Activated CD8-positive, alpha-beta memory T cell treated with anti-CD3 and anti-CD28 coated beads for 36 hours (primary cell): Measurements from ENCODE around the gene UBE2O. TPM values are rescaled to one million over a fixed set of nuclear protein-coding genes. Genes with fewer than 3 reads are reported as not detected.

Source experiments
- CTCF ChIA-PET: fragments of 350-600 bp; sonication (Branson Sonifier 250); formaldehyde crosslinking; loops from one replicate; lab custom pipeline; 2021; ENCODE audit warnings: antibody characterized with exemption; lab: Charles Lee
- POLR2A ChIA-PET: fragments of 350-600 bp; sonication (Branson Sonifier 250); formaldehyde crosslinking; loops from one replicate; lab custom pipeline; 2021; ENCODE audit warnings: antibody characterized with exemption; lab: Charles Lee
- total RNA-seq, 2 experiments: library from RNA; stranded (reverse); gene quantifications; one replicate each; pipeline ENCODE4 v1.2.3, GENCODE V29; 2021

Gene UBE2O
- total RNA-seq, 2 experiments from 2014 or later: 40.5 to 41.6 TPM

DNA sequence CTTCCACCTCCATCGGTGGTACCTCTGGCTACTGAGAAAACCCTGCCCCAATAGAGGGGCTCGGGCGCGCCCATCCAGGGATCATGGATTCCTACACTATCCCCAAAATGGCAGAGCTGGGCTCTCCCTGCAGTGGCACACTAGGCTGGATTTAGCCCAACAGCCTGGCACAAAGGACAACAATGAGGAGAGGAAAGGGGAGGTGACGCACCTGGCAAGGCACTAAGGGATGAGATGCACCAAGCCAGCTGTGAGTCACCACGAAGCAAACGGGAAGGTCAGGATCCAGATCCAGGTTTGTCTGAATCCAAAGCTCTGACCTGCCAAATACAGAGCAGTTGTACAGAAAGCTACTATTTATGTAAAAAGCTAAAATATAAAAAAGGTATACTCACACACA lies 18.1 kb downstream of the UBE2O start:
- POLR2A ChIA-PET: no interaction called here
- CTCF ChIA-PET: interaction anchor here (0.7 to 1.7 kb wide), 3 partner anchors 24 to 155 kb away, joined by 3 read pairs; no protein-coding TSS in a partner anchor

DNA sequence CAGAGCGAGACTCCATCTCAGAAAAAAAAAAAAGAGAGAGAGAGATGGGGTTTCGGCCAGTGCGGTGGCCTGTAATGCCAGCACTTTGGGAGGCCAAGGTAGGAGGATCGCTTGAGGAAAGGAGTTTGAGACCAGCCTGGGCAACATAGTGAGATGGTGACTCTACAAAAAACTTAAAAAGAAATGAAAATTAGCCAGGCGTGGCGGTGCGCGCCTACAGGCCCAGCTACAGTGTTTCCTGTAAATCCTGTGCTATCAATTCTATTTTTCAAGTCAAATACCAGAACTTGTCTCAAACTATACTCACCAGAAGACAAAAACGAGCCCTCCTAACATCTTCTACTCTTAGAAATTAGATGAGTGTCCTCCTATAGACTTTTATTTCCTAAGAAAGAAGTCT lies 19.3 kb downstream of the UBE2O start:
- POLR2A ChIA-PET: no interaction called here
- CTCF ChIA-PET: no interaction called here

DNA sequence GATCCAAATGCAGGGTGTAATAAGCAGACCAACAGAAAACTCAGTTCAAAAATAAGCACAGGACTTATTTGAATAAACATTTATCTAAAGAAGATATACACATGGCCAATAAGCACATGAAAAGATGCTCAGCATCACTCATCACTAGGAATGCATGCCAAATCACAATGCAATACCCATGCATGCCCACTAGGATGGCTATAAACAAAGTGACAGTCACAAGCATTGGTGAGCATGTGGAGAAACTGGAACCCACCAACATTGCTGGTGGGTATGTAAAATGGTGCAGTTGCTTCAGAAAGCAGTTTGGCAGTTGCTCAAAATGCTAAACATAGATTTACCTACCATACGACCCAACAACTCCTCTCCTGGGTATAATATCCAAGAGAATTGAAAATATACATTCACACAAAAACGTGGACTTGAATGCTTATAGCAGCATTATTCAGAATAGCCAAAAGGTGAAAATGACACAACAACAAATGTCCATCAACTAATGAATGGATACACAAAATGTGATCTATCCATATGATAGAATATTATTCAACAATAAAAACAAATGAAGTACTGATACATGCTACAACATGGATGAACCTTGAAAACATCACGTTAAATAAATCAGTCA lies 20.1 kb downstream of the UBE2O start:
- ChIA-PET CTCF (no interaction called here), POLR2A (no interaction called here)

DNA sequence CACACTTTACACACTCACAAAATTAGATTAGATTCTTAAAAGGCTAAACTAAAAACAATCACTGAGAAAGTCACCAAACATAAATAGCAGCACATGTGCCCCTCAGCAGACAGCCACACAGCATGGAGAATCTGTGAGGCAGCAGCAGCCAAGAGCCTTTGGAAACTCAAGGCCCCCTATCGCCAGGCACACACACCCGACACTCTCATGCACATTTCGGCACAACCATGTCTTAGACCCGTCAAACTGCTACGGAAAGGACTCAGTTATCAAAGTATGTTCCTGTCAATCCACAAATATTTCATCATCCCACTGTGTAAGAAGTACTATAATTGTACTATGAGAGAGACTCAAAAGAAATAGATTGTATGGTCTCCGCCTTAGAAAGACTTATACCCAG lies 20.9 kb downstream of the UBE2O start:
- CTCF ChIA-PET: interaction anchor here (1.1 to 1.3 kb wide), 2 partner anchors 21 to 418 kb away, joined by 3 read pairs; no protein-coding TSS in a partner anchor

DNA sequence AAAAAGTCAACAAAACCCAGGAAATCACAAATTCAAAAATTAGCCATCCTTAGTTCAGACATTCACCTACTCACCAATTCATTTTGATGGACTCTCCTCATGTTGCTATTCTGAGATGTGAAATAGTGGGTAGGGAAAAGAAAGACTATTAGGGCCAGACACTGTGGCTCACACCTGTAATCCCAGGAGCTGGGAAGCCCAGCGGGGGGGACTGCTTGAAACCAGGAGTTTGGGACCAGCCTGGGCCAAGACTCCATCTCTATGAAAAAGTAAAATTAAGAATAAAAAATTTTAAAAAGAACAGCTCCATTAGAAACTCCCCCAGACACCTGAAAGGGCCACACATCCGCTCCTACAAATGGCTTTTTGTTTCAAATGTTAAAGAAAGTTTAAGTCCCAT lies 21.4 kb downstream of the UBE2O start:
- ChIA-PET CTCF (interaction anchor here (1.1 to 2.1 kb wide), 3 partner anchors 20 to 417 kb away, joined by 3 to 4 read pairs (median 3); no protein-coding TSS in a partner anchor), POLR2A (no interaction called here)

More for the DNA sequence above, 20.9 kb downstream of the UBE2O start:
- POLR2A ChIA-PET: no interaction called here

DNA sequence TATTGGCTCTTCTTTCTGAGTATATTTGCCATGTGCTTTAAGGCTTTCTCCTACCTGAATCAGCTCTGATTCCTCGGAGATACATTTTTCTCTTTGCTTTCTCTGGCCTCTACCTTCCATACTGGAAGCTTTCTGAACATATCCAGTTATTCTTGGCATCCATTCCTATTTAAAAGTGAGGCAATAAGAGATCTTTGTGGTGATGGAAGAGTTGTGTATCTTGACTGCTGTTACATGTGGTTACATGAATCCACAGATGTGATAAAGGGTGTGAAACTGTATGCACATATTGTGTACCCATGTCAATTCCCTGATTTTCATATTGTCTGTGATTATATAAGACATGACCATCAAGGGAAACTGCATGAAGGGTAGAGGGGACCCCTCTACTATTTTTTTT lies 24.4 kb downstream of the UBE2O start:
- ChIA-PET CTCF (interaction anchor here (0.6 to 1.6 kb wide), 2 partner anchors 20 to 125 kb away, joined by 3 to 5 read pairs; no protein-coding TSS in a partner anchor), POLR2A (no interaction called here)

DNA sequence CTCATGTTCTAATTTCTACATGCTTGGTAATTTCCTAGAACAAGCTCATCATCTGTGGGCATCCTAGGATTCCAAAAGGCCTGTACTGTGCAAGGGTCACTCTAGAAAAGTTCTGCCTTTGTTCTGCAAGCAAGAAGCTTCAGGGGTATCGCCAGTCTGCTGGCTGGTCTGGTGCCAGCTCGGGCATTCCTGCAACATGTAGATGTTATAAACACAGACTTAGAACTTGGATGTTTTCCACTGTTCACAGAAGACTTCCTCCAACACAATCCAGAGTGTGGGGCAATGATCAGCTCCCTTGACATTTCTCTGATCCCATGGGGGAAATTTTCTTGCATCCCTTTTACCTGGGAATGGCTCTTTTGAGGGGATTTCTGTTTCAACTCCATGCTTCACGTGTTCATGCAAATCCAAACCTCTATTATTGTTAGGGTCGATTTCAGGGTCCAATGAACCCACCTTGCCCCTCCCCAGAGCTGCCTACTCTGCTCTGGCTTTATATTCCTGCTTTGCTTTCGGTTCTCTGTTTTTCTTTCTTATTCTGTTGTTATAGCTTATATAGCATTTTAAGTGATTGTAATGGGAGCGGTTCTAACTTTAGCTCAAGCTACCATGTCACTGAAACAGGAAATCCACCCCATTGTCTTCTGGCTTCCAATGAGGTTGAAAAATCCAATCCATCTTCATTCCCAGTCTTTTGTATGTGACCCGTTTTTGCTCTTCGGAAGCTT lies 25.3 kb downstream of the UBE2O start:
- POLR2A ChIA-PET: interaction anchor here (0.5 kb wide), 1 partner anchor 61 kb away, joined by 3 read pairs; no protein-coding TSS in a partner anchor
- CTCF ChIA-PET: interaction anchor here (0.6 to 1.6 kb wide), 2 partner anchors 19 to 124 kb away, joined by 3 to 5 read pairs; no protein-coding TSS in a partner anchor

DNA sequence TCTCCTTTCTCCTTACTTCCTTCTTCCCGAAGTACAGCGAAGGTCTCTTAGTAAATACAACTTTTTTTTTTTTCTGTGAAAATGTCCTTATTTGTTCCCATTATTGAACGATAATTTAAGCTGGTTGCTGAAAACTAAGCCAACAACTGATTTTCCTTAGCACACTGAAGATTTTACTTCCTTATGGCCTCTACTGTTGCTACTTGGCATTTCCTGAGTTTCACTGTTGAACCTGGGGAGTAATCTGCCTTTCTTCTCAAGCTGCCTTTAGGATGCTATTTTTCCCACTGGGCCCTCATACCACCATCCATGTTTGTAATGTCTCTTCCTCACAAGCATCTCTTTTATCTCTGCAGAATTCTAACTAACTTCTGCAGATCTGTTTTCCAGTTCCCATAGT lies 26.1 kb downstream of the UBE2O start:
- POLR2A ChIA-PET: interaction anchor here (0.5 kb wide), 1 partner anchor 60 kb away, joined by 3 read pairs; no protein-coding TSS in a partner anchor
- CTCF ChIA-PET: interaction anchor here (1.6 kb wide), 1 partner anchor 18 kb away, joined by 5 read pairs; no protein-coding TSS in a partner anchor

DNA sequence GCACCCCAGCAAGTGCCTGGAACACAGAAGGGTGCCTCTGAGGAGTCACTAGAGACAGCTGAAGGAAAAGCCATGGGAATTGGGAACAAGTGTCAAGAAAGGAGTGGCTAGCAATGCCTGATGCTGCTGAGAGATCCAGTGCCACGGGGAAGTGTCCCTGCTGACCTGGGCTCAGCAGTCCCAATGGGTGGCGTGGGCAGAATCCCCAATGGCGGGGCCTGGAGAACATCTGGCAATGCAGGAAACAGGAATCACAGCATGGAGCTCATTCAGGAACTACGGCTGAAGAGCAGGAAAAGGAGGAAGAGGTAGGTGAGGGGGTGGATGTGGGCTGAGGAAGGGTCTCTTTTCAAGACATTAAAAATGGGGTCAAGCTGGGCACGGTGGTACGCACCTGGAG lies 30.1 kb downstream of the UBE2O start:
- CTCF ChIA-PET: interaction anchor here (1.1 to 1.5 kb wide), 2 partner anchors 25 to 28 kb away, joined by 4 read pairs; no protein-coding TSS in a partner anchor
- POLR2A ChIA-PET: no interaction called here

DNA sequence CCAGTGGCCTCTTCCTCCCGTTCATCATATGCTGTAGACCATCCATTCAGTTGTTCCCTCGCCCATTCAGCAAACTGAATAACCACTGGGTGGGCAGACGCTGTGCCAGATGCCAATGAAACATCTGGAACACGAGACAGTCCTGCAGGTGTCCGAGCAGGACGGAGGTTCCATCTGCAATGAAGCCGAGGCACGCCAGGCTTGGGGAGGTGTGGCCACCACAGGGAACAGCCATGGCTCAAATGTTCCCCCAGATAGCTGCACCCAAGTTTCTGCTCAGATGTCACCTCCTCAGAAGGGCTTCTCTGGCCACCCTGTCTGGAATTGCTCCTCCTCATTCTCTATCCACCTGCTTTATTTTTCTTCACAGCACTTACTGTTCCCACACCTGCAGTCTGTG lies 30.5 kb downstream of the UBE2O start:
- ChIA-PET POLR2A (no interaction called here), CTCF (interaction anchor here (1.1 kb wide), 1 partner anchor 25 kb away, joined by 4 read pairs; no protein-coding TSS in a partner anchor)

DNA sequence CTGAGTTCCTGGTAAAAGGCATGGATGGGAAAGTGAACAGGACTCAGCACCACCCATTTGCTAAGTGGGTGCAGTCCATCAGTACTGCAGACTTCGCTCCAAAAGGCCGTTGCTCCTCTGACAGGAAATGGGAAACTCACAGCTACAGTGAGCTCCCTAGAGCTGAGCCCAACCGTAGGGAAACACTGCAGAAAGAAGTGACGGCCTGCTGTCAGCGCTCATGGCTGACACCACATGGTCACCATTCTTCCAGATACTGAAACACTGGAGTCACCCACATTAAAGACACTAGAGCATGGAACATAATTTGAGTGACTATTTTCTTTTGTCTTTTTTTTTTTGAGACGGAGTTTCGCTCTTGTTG lies 31.9 kb downstream of the UBE2O start:
- CTCF ChIA-PET: no interaction called here
- POLR2A ChIA-PET: no interaction called here

DNA sequence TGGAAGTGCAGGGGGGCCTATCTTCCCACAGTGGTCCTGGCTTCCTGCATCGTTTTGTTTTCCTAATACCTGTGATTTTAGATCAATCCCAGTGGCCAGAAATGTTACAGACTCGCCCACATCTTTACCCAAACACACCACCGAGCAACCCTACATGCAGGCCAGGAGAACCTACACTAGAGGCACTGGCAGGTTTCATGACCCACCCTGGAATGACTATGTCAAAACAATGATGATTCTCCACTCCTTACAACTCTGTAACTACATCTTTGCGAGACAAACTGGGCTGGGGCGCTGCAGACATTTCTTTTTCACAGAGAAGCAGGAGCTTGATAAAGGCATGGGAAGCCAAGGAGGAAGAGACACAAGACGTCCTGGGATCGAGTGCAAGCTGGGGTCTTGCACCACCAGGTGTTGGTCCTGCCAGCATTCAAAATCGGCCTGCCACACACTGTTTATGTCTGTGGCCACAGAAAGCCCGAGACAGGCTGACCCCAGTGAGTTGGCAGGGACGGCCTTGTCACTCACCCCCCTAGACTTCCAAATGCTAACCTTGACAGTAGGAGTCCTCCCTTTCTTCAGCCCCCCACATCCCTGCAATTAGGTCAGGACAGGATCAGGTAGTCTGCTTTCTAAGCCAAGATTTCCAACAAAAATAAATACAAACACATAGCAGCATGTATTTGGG lies 32.5 kb downstream of the UBE2O start:
- ChIA-PET POLR2A (no interaction called here), CTCF (no interaction called here)

DNA sequence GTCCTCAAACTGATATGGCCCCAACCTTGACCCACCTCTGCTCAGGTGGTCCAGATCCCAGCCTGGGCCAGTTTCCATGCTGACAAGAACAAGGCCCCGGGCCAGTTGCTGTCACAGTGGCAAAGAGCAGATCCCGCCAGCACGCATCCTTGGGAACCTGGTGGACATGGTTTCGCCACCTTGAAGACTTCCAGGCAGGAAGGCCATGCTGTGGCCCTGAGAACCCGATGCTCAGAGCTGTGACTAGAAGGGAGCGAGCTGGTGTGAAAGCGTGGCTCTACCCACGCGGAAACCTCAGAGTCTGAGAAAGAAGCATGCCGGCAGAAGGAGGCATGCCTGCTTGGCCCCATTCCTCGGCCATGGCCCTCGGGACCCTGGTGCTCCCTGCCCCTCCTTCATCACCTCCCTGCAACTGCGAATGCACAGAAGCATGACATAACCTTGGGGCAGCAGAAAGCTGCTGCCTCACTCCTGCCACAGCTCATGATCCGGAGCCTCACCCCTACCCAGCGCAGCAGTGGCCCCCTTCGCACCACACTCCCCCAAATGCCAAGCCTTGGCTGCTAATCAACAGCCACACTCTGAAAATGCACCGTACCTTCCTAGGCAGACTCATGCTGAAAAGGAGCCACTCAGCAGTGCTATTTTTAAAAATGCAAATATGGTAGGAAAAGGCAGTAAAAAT lies 33.2 kb downstream of the UBE2O start:
- ChIA-PET CTCF (no interaction called here), POLR2A (no interaction called here)

DNA sequence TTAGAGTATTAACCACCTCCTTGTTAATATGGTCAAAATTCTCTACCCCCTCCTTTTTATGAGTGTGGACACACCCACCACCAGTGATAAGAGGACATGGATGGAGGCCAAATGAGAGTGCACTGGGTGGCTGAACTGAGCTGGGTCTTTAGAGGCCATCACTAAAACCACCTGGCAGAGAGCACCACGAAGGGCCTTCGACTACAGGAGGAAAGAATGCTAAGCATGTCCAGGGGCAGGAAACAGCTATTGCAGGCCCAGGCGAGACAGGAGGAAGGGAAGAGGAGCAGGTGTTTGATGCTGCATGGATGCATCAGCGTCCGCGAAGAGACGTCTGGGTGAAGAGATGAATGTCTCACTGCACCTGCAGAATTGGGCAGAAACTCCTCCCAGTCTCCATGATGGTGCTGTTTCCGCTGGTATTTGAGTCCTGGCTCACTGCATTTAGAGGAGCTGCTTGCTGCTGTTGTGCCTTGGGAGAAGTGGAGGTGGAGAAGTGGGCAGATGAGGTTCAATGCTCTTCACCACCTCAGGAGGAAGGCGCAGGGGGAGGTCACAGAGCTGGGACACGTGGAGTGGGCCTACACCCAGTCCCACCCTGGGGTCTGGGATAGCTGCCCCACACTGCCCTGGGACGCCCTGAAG lies 35.3 kb downstream of the UBE2O start:
- CTCF ChIA-PET: interaction anchor here (1.3 kb wide), 2 partner anchors 9 to 19 kb away, joined by 3 to 4 read pairs; no protein-coding TSS in a partner anchor

DNA sequence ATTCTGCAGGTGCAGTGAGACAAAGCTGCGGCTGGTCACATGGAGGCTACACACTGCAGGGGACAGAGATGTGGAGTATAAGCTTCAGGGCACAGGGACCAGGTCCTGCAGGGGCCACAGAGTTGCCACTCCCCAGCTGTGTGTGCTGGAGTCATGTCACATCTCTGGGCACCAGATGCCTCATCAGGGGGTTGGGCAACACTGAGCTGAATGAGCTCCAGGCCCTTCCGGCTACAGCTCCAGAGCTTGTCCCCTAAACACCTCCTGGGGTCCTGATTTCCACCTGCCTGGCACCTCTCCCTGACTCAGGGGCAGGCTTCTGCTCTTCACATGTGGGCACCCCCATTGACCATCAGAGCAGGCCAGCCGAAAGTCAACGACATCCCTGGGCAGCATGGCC lies 36.1 kb downstream of the UBE2O start:
- CTCF ChIA-PET: interaction anchor here (0.6 to 1.3 kb wide), 2 partner anchors 18 to 107 kb away, joined by 3 read pairs; no protein-coding TSS in a partner anchor
- POLR2A ChIA-PET: no interaction called here

More for the DNA sequence above, 35.3 kb downstream of the UBE2O start:
- POLR2A ChIA-PET: no interaction called here

DNA sequence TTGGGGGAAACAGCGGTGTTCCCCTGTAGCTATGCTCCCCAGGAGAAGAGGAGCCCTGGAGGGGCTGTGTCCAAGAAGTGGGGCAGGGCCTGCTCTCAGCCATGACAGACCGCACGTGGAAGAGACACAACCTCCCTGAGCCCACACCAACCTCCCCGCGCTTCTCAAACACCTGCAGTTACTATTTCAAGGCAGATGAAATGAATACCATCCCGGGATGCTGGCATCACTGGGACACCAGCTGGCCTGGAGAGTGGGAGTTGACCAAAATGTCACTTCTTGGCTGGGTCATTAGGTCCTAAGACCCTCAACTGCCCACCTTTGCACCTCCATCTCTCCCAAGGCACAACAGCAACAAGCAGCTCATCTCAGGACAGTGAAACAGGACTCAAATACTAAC lies 36.5 kb downstream of the UBE2O start:
- ChIA-PET CTCF (interaction anchor here (0.6 to 1.3 kb wide), 2 partner anchors 18 to 108 kb away, joined by 3 read pairs; no protein-coding TSS in a partner anchor), POLR2A (no interaction called here)

DNA sequence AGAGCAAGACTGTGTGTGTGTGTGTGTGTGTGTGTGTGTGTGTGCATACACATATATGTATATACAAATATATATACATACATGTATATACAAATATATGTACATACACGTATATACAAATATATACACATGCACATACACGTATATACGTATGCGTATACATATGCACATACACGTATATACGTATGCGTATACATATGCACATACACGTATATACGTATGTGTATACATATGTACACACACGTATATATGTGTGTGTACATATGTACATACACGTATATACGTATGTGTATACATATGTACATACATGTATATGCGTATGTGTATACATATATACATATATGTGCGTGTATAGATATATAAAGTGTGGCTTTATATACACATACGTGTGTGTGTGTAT lies 37.2 kb downstream of the UBE2O start:
- ChIA-PET POLR2A (no interaction called here), CTCF (interaction anchor here (0.9 kb wide), 1 partner anchor 18 kb away, joined by 4 read pairs; no protein-coding TSS in a partner anchor)
